Vagina (tissue), 2 donors: Measurements from ENCODE around the gene DOCK4.

ENCODE experiments used
- CTCF ChIP-seq, 3 experiments: fragments of 450-650 bp in 2 of 3; fragments of 200-600 bp in 1 of 3; sonication (generic) in 1 of 3; IDR thresholded peaks; one replicate each; pipeline ENCODE4 v1.5.1; 2017 to 2019; ENCODE audit warnings: antibody characterized with exemption in 3 of 3, mild to moderate bottlenecking in 2 of 3, moderate library complexity in 2 of 3
- POLR2AphosphoS5 ChIP-seq, 2 donors: sonication (generic); formaldehyde crosslinking; IDR thresholded peaks; one replicate each; pipeline ENCODE4 v1.9.0; 2017; ENCODE audit warnings: antibody characterized with exemption in 2 of 2, mild to moderate bottlenecking in 2 of 2, low read depth in 1 of 2; ENCODE audit not compliant: insufficient read depth in 1 of 2

- TF ChIP-seq CTCF (IDR thresholded peaks at IDR 0.05) (no peak), POLR2AphosphoS5 (IDR thresholded peaks at IDR 0.05; ENCODE audit: insufficient read depth in 1 of 2, low read depth in 1 of 2) (no peak)
Measured at GRCh38 chr7:112207765-112208164, 1.6 kb upstream of the DOCK4 start.
